HG03558 (cell line): ENCODE results near the gene PDGFC.

Experiments
- ATAC-seq: cut with Tn5 transposase; IDR thresholded peaks from one replicate; pipeline ENCODE4 v1.9.1; 2021; ENCODE audit warnings: moderate number of reproducible peaks; ENCODE audit not compliant: unreplicated experiment; ENCODE audit errors: extremely low read depth

Gene PDGFC

GRCh38 chr4:156971676-156972378 is at the start of gene PDGFC:
PDGFC (minus strand) TSS chr4:156971799; CDS start chr4:156970903, 896 bp downstream.
- no peak for ATAC-seq

- no peak for ATAC-seq
Observed at GRCh38 chr4:157020882-157021281, 49.3 kb upstream of the PDGFC start.

- no peak for ATAC-seq
Observed at GRCh38 chr4:157018920-157019490, 47.4 kb upstream of the PDGFC start.

GRCh38 chr4:157014621-157015591 is 43.3 kb upstream of the PDGFC start:
- ATAC-seq = no peak

- no peak for ATAC-seq
Observed at GRCh38 chr4:157013656-157014055, 42.1 kb upstream of the PDGFC start.

- no peak for ATAC-seq
Observed at GRCh38 chr4:157012781-157013180, 41.2 kb upstream of the PDGFC start.

- no peak for ATAC-seq
Observed at GRCh38 chr4:157012296-157012695, 40.7 kb upstream of the PDGFC start.

- no peak for ATAC-seq
Observed at GRCh38 chr4:157010630-157011029, 39.0 kb upstream of the PDGFC start.

GRCh38 chr4:157005831-157006230 is 34.2 kb upstream of the PDGFC start:
- ATAC-seq = no peak

- ATAC-seq = no peak
Observed at GRCh38 chr4:157005193-157005592, 33.6 kb upstream of the PDGFC start.

GRCh38 chr4:157004279-157005161 is 32.9 kb upstream of the PDGFC start:
- ATAC-seq = no peak

GRCh38 chr4:156999175-156999517 is 27.5 kb upstream of the PDGFC start:
- no peak for ATAC-seq

- ATAC-seq = no peak
Observed at GRCh38 chr4:156998500-156999174, 27.0 kb upstream of the PDGFC start.

GRCh38 chr4:156992943-156993342 is 21.3 kb upstream of the PDGFC start:
- ATAC-seq = no peak

GRCh38 chr4:156991161-156991560 is 19.6 kb upstream of the PDGFC start:
- ATAC-seq = no peak

- no peak for ATAC-seq
Observed at GRCh38 chr4:156983366-156983765, 11.8 kb upstream of the PDGFC start.

- no peak for ATAC-seq
Observed at GRCh38 chr4:156981262-156981769, 9.7 kb upstream of the PDGFC start.

GRCh38 chr4:156977435-156978160 is 6.0 kb upstream of the PDGFC start:
- ATAC-seq = no peak

GRCh38 chr4:156976147-156976546 is 4.5 kb upstream of the PDGFC start:
- ATAC-seq = no peak
